Effector CD4-positive, alpha-beta T cell (primary cell): ENCODE data around the gene ILKAP.

Experiments used
- DNase-seq: peaks from one replicate; pipeline ENCODE4 v3.0.0-alpha.2; 2020

Gene ILKAP

DNA sequence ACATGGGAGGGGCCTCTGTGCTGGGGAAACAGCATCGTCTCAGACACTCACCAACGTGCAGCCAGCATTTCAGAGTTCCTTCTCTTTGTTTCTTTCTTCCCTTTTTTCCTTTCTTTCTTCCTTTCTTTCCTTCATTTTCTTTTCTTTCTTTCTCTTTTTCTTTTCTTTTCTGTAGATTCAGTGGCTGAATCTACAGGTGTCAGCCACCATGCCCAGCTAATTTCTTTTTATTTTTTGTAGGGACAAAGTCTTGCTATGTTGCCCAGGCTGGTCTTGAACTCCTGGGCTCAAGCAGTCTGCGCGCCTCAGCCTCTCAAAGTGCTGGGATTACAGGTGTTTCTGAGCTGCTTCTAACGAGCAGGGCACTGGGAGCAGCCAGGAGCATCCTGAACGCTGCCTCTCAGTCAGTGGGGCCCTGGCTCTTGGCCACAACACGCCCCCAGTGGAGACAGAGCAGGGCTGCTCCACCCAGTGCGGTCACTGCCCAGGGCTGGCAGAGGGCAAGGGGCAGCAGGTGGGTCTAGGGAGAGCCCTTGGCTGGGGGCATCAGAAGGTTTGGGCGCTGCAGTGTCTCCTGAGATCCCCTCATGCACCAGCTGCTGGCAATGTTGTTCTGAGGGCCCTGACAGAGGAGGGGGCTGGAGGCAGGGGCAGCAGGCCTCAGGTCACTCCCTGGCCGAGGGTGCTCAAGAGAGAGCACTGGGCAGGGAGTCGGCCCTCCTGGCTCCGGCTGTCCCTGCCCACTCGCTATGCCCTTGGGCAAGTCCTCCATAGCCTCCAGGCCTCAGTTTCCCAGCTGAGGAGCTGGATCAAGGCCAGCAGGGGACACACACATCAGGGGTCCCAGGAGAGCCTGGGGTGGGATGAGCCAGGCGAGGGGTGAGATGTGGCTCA, 69.7 kb downstream of the ILKAP start:
- no peak for DNase-seq

DNA sequence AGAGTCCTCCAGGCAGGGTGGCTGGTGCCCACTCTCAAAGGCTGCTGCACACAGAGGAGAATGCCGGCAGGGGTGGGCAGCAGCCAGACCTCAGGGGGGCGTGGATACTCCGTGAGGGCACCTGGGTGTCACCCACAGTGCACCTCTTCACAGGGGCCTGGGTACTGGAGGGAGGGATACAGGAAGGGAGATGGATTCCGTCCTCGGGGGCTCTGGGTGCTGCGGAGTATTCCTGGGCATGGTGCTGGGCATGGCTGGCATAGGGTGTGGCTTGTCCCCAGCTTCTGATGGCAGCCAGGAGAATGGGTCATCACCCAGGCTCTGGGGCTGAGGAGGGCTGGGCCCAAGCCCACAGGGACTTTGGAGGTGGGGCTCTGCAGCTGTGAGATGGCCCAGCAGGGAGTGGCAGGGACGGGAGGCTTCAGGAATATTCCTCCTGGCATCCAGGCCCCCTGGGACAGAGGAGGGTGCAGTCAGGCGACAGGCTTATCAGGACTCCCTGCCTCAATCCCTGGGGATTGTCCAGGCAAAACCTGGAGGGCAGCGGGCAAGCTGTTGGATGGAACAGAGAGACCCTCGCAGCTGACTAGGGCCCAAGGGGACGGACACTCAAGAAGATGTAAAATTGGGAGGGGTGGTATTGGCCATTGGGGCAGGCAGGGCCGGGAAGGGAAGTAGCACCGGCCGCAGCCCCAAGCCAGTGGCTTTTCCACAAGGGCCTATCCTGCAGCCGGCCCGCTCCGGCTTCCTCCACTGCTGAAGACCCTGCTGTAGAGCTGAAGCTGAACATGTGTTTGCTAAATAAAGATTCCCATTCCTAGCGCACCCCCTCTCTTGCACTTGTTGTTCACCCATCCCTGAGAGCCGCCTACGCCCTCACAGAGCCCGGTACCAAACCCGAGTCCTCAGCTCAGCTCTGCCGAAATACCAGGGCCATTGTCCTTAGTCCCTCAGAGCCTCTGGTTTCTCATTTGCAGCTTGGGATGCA, 70.7 kb downstream of the ILKAP start:
- no peak for DNase-seq

DNA sequence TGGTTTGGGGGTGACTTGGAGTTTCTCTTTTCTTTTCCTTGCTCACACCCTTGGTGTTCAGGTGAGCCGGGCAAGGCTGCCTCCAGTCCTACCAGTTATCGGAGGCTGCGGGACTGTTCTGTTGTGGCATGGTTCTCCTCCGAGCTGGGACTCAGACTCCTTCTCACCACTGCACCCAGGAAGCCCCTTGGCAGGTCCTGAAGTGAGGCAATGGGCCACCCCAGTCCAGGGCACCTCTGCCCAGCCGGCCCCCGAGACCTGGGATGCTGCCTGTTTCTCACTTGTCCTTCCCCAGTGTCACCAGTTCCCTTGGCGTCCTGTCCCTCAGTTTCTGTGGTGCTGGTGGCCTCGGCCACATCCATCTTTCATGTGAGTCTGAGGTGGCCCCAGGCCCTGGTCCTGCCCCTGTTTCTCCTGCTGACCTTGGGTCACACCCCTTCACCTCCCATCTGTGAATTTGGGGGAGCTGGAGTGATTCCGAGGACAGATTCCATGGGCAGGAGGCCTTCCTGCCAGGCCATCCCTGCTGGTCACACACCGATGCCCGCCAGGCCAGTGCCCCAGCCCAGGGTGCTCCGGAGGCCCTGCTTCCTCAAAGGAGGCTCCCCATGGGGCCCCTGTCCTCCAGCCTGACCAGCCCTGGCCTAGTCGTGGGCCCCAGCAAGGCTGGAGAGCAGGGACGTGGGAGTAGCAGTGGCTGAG, 71.6 kb downstream of the ILKAP start:
- no peak for DNase-seq

GRCh38 chr2:238130696-238131628, 72.5 kb downstream of the ILKAP start:
- DNase-seq = no peak

- DNase-seq = no peak
Measured at GRCh38 chr2:238130111-238130695, 73.3 kb downstream of the ILKAP start.

- DNase-seq = no peak
Measured at GRCh38 chr2:238129166-238130010, 74.1 kb downstream of the ILKAP start.

DNA sequence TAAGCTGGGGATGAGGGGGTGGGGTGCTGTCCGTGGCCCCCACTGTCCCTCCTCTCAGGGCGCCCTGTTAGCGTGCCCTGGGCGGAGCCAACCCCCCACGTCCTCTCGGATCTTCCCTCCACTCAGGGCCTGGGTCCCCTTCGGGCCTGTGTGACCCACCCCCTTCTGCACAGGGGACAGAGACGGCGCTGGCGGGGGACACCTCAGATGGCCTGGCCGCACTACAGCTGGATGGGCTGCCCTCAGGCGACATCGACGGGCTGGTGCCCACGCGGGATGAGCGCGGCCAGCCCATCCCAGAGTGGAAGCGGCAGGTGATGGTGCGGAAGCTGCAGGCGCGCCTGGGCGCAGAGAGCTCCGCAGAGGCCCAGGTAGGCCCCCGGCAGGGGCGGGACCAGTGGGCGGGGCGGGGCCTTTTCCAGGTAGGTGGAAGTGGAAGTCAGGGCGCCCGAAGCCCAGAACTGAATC, 74.9 kb downstream of the ILKAP start:
- no peak for DNase-seq

GRCh38 chr2:238128061-238128440, 75.4 kb downstream of the ILKAP start:
- no peak for DNase-seq

DNA sequence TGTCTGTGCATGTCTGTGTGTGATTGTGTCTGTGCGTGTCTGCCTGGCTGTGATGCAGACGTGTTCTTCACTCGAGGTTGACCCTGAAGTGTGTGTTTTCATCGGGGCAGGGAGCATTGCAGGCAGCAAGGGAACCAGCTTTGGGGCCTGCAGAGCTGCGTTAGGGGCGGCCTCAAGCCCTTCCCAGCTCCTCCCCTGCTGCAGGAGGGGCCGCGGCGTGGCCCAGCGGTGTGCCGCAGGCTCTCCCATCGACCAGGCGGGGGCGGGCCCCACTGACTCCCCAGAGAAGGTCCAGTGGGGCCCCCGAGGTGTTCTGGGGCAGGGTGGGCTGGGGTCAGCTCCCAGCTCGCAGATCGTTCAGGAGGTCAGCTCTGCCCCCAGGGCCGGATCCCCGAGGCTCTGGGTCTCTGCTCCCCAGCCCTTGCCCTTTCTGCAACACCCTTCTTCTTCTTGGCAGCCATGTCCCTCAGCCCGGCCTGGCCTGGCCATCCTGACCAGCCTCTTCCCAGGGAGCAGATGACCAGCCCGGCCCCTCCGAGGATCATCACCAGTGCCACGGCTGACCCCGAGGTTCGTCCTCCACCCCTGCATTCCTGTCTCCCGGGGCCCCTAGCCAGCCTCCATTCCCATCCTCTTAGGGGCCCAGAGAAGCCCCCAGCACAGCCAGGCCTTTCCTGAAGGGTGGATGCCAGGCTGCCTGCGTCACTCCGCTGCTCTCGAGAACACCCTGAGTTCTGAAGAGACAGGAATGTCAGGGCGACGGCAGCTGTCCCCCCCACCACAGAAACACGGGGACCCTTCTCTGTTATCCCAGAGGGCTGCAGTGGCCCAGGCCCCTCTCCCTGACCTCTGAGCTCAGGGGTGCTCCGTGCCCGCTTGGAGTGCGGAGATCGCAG, 76.1 kb downstream of the ILKAP start:
- DNase-seq = no peak

DNA sequence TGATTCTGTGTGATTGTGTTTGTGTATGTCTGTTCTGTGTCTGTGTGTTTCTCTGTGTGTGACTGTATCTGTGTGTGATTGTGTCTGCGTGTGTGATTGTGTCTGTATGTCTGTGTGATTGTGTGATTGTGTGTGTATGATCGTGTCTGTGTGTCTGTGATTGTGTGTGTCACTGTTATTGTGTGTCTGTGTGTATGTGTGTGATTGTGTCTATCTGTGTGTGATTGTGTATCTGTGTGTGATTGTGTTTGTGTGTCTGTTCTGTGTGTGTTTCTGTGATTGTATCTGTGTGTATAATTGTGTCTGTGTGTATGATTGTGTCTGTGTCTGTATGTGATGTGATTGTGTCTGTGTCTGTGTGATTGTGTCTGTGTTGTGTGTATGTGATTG, 76.7 kb downstream of the ILKAP start:
- DNase-seq = no peak

GRCh38 chr2:238126338-238126737, 77.2 kb downstream of the ILKAP start:
- no peak for DNase-seq

DNA sequence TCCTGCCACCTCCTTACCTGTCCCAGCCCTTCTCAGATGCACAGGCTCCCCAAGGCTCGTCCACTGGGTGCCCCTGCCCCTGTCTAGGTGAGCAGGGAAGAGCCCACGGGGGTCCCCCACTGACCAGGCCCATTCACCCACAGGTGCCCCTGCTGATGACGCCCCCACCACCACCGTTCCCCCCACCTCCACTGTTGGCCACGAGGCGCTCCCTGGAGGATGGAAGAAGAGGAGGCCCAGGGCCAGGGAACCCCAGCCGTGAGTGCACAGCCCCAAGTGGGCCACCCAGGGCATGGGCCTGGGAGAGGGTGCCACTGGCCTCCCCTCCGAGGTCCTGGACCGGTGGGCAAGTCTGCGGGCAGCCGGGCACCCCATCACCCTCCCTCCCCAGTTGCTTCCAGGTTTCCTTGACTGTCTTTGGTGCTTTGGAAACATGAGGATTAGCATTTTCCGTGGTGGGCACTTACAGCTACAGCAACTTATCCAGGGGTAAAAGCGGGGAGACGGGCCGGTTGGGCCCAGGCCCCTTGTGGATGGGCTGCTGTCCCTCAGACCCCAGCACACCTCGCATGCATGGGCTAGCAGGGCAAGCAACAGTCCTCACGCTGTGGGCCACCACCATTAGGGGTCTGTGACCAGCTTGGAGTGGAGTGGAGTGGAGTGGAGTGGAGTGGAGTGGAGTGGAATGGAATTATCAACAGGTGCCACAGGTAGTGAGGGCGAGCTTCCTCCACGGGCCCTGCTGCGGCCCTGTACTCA, 78.2 kb downstream of the ILKAP start:
- no peak for DNase-seq

DNA sequence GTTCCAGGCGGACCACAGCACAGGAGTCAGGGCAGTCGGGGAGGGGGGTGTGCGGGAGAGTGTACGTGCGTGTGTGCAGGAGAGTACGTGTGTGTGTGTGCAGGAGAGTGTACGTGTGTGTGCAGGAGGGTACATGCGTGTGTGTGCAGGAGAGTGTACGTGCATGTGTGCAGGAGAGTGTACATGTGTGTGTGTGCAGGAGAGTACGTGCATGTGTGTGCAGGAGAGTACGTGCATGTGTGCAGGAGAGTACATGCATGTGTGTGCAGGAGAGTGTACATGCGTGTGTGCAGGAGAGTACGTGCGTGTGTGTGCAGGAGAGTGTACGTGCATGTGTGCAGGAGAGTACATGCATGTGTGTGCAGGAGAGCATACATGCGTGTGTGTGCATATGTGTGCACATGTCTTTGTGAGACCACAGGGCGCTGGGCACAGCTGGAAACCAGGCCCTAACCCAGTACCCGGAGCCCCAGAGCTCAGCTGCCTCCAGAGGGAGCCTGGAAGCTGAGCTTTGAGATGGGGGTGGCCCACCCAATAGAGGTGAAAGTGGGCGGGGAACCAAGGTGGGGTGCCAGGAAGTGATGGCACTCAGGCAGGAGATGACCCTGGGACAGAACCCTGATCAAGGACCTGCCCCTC, 78.9 kb downstream of the ILKAP start:
- no peak for DNase-seq

- no peak for DNase-seq
Measured at GRCh38 chr2:238123991-238124470, 79.5 kb downstream of the ILKAP start.

GRCh38 chr2:238123218-238123971, 80.1 kb downstream of the ILKAP start:
- no peak for DNase-seq

GRCh38 chr2:238122287-238123217, 80.9 kb downstream of the ILKAP start:
- no peak for DNase-seq
